Neural cell (in vitro differentiated cells): ENCODE results near the gene UQCRQ. TPM values are rescaled to one million over a fixed set of nuclear protein-coding genes. Genes with fewer than 3 reads are reported as not detected.

Source experiments
- H2AFZ ChIP-seq: fragments of 200-600, 300-800 bp; sonication (generic), shearing (Covaris generic); 2 replicates; pipeline ENCODE4 v1.6.0; 2014; ENCODE audit warnings: low read depth, mild to moderate bottlenecking, antibody characterized with exemption, low read length, moderate library complexity
- H3F3A ChIP-seq: fragments of 200-600 bp; shearing (Covaris generic); 2 replicates; pipeline ENCODE4 v1.6.1; 2016; ENCODE audit warnings: mild to moderate bottlenecking, moderate library complexity, mixed read lengths, antibody characterized with exemption, low read length; ENCODE audit not compliant: insufficient read depth, poor library complexity, severe bottlenecking
- H3K27ac ChIP-seq: fragments of 200-600, 300-800 bp; sonication (generic), shearing (Covaris generic); 2 replicates; pipeline ENCODE4 v1.5.1; 2014; ENCODE audit warnings: mild to moderate bottlenecking, low read length, moderate library complexity
- H3K27me3 ChIP-seq: fragments of 300-800, 200-600 bp; sonication (generic), shearing (Covaris generic); 2 replicates; pipeline ENCODE4 v1.6.0; 2014; ENCODE audit warnings: mild to moderate bottlenecking, low read depth, low read length, moderate library complexity; ENCODE audit not compliant: insufficient read depth
- H3K36me3 ChIP-seq: fragments of 300-800, 200-600 bp; sonication (generic), shearing (Covaris generic); 2 replicates; pipeline ENCODE4 v1.5.1; 2014; ENCODE audit warnings: mild to moderate bottlenecking, antibody characterized with exemption, low read length, moderate library complexity; ENCODE audit not compliant: insufficient read depth
- H3K4me2 ChIP-seq: fragments of 300-800, 200-600 bp; sonication (generic), shearing (Covaris generic); 2 replicates; pipeline ENCODE4 v1.6.0; 2014; ENCODE audit warnings: mild to moderate bottlenecking, low read length
- H3K4me3 ChIP-seq: fragments of 300-800, 200-600 bp; sonication (generic), shearing (Covaris generic); 2 replicates; pipeline ENCODE4 v1.5.1; 2014; ENCODE audit warnings: mild to moderate bottlenecking, low read length, moderate library complexity
- H3K79me2 ChIP-seq: fragments of 200-600 bp; shearing (Covaris generic); replicated peaks from 2 replicates; pipeline ENCODE4 v1.6.0; 2014; ENCODE audit warnings: mild to moderate bottlenecking, low read length, moderate library complexity; ENCODE audit not compliant: insufficient read depth
- H3K9ac ChIP-seq: fragments of 300-800, 200-600 bp; sonication (generic), shearing (Covaris generic); 2 replicates; pipeline ENCODE4 v1.6.1; 2016; ENCODE audit warnings: mild to moderate bottlenecking, low read length, mixed read lengths
- H3K9me2 ChIP-seq: fragments of 200-600 bp; shearing (Covaris generic); 2 replicates; pipeline ENCODE4 v1.6.1; 2016; ENCODE audit warnings: mild to moderate bottlenecking, low read length, mixed read lengths; ENCODE audit not compliant: insufficient read depth
- H3K9me3 ChIP-seq: fragments of 200-600, 300-800 bp; sonication (generic), shearing (Covaris generic); 2 replicates; pipeline ENCODE4 v1.6.1; 2016; ENCODE audit warnings: mild to moderate bottlenecking, mixed run types, low read length, moderate library complexity, mixed read lengths
- H4K20me1 ChIP-seq: fragments of 200-600 bp; shearing (Covaris generic); 2 replicates; pipeline ENCODE4 v1.6.1; 2016; ENCODE audit warnings: mild to moderate bottlenecking, mixed run types; ENCODE audit not compliant: insufficient read depth
- CTCF ChIP-seq: fragments of 450-650 bp; IDR thresholded peaks from 2 replicates; pipeline ENCODE4 v1.5.1; 2014; ENCODE audit warnings: antibody characterized with exemption, mild to moderate bottlenecking, moderate library complexity; ENCODE audit not compliant: poor library complexity, severe bottlenecking
- EP300 ChIP-seq: fragments of 450-650 bp; conservative IDR thresholded peaks from 2 replicates; pipeline ENCODE4 v1.6.1; 2014; ENCODE audit warnings: antibody characterized with exemption, mild to moderate bottlenecking, moderate library complexity; ENCODE audit not compliant: poor library complexity, severe bottlenecking
- EZH2 ChIP-seq: fragments of 200-600, 300-800 bp; shearing (Covaris generic), sonication (generic); IDR thresholded peaks from 2 replicates; pipeline ENCODE4 v1.6.1; 2014; ENCODE audit warnings: antibody characterized with exemption, low read length, borderline replicate concordance, mild to moderate bottlenecking; ENCODE audit not compliant: insufficient read depth, poor library complexity, severe bottlenecking
- MXI1 ChIP-seq: fragments of 450-650 bp; conservative IDR thresholded peaks from 2 replicates; pipeline ENCODE4 v1.6.1; 2014; ENCODE audit warnings: antibody characterized with exemption, mild to moderate bottlenecking; ENCODE audit not compliant: poor library complexity, severe bottlenecking
- POLR2AphosphoS5 ChIP-seq: IDR thresholded peaks from 2 replicates; pipeline ENCODE4 v1.6.1; 2012
- RAD21 ChIP-seq: fragments of 450-650 bp; conservative IDR thresholded peaks from 2 replicates; pipeline ENCODE4 v1.6.1; 2014; ENCODE audit warnings: antibody characterized with exemption, mild to moderate bottlenecking, moderate library complexity
- REST ChIP-seq: IDR thresholded peaks from 2 replicates; pipeline ENCODE4 v1.6.1; 2012; ENCODE audit warnings: borderline replicate concordance
- SMC3 ChIP-seq: fragments of 450-650 bp; conservative IDR thresholded peaks from 2 replicates; pipeline ENCODE4 v1.6.1; 2014; ENCODE audit warnings: antibody characterized with exemption, mild to moderate bottlenecking, moderate library complexity; ENCODE audit not compliant: poor library complexity
- TAF1 ChIP-seq: IDR thresholded peaks from 2 replicates; pipeline ENCODE4 v1.6.1; 2012; ENCODE audit warnings: low read depth
- polyA plus RNA-seq: library from polyadenylated mRNA; depleted of rRNA; stranded (reverse); fragments of >200 nt; gene quantifications from 2 replicates; pipeline ENCODE4 v1.2.3, GENCODE V29; 2014

Gene UQCRQ
- polyA plus RNA-seq, 1 donor from 2014 or later, result 444 TPM

GRCh38 chr5:132834057-132834456 is 32.4 kb upstream of the UQCRQ start:
- Histone ChIP-seq H3K79me2 (no peaks in the 10 kb centered on the region), H4K20me1 (no peaks in the 10 kb centered on the region), H2AFZ (no peak overlapping the region), H3K4me2 (no peak overlapping the region), H3K27me3 (peaks cover 25% of the 10 kb centered on the region), H3K9me3 (no peaks in the 10 kb centered on the region), H3K4me3 (no peak overlapping the region), H3K27ac (no peak overlapping the region), H3K9ac (no peak overlapping the region), H3K36me3 (no peaks in the 10 kb centered on the region), H3F3A (no peaks in the 10 kb centered on the region), H3K9me2 (no peaks in the 10 kb centered on the region)
- TF ChIP-seq CTCF (no peak), REST (no peak), MXI1 (no peak), RAD21 (no peak), EP300 (no peak), EZH2 (no peak)

- no peaks in the 10 kb centered on the region for H3K9me3 ChIP-seq
- H3F3A ChIP-seq, result no peaks in the 10 kb centered on the region
- H3K4me3 ChIP-seq, result no peak overlapping the region
- no peaks in the 10 kb centered on the region for H3K27me3 ChIP-seq
- H2AFZ ChIP-seq, result no peak overlapping the region
- no peak for TF ChIP-seq TAF1
- no peak for TF ChIP-seq SMC3
- no peak for TF ChIP-seq EZH2
- no peak for TF ChIP-seq RAD21
- no peak for TF ChIP-seq CTCF
- no peak for TF ChIP-seq POLR2AphosphoS5
- no peak for TF ChIP-seq MXI1
- TF ChIP-seq EP300, result no peak
- no peak for TF ChIP-seq REST
- no peaks in the 10 kb centered on the region for H3K36me3 ChIP-seq
- H3K27ac ChIP-seq, result no peak overlapping the region
- H3K79me2 ChIP-seq, result no peaks in the 10 kb centered on the region
- no peaks in the 10 kb centered on the region for H4K20me1 ChIP-seq
- no peak overlapping the region for H3K4me2 ChIP-seq
- no peaks in the 10 kb centered on the region for H3K9me2 ChIP-seq
- no peak overlapping the region for H3K9ac ChIP-seq
Observed at GRCh38 chr5:132836852-132837251, 29.6 kb upstream of the UQCRQ start.
